Astrocyte of the spinal cord (primary cell): ENCODE data around the gene BUB1B.

Source experiments
- DNase-seq: peaks from one replicate; pipeline ENCODE4 v3.0.0; 2011; ENCODE audit warnings: low read depth, low spot score
- H3K4me3 ChIP-seq: 2 replicates; pipeline ENCODE4 v1.5.1; 2011; ENCODE audit warnings: low read depth, mild to moderate bottlenecking, low read length, moderate library complexity
- CTCF ChIP-seq: IDR thresholded peaks from 2 replicates; pipeline ENCODE4 v1.5.1; 2012; ENCODE audit warnings: low read depth, mild to moderate bottlenecking, low read length, inconsistent platforms
- in situ Hi-C: cut with HindIII; loops from 2 replicates; pipeline ENCODE4 v1.10.0; 2017; ENCODE audit warnings: low sequenced_read_pairs

The BUB1B gene

GRCh38 chr15:40264321-40265153, 103.7 kb downstream of the BUB1B start:
- H3K4me3 ChIP-seq = no peak overlapping the region
- in situ Hi-C loops = no loop called here
- no peak for TF ChIP-seq CTCF
- no peak for DNase-seq

GRCh38 chr15:40265355-40265754, 104.5 kb downstream of the BUB1B start:
- in situ Hi-C loops = no loop called here
- H3K4me3 ChIP-seq = no peak overlapping the region
- no peak for TF ChIP-seq CTCF
- no peak for DNase-seq

DNA sequence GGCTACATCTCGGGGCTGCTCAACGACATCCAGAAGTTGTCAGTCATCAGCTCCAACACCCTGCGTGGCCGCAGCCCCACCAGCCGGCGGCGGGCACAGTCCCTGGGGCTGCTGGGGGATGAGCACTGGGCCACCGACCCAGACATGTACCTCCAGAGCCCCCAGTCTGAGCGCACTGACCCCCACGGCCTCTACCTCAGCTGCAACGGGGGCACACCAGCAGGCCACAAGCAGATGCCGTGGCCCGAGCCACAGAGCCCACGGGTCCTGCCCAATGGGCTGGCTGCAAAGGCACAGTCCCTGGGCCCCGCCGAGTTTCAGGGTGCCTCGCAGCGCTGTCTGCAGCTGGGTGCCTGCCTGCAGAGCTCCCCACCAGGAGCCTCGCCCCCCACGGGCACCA, 105.0 kb downstream of the BUB1B start:
- no peak for TF ChIP-seq CTCF
- in situ Hi-C loops = no loop called here
- H3K4me3 ChIP-seq = no peak overlapping the region
- DNase-seq = no peak

DNA sequence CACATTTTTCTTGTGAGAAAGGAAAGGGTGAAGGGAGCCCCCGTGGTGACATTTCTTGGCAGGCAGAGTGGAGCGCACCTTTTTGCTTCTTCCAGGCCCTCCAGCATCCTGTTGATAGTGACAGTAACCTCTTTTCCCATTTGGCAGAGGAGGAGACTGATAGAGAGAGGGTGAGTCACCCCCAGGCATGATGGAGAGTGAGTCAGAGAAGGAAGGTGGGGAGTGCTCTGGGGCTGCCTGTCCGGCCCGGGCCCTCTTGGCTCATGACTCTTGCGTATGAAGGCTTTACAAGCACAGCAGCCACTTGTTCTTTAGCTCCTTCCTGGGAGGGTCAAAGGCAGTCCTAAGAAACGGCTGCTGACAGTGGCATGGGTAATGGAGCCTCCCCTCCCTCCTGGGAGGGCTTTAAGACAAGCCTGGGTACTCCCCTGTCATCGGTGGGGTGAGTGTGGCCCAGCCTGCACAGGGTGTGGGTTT, 106.0 kb downstream of the BUB1B start:
- no peak overlapping the region for H3K4me3 ChIP-seq
- no peak for TF ChIP-seq CTCF
- DNase-seq = peak; percentile 95
- in situ Hi-C loops = no loop called here

DNA sequence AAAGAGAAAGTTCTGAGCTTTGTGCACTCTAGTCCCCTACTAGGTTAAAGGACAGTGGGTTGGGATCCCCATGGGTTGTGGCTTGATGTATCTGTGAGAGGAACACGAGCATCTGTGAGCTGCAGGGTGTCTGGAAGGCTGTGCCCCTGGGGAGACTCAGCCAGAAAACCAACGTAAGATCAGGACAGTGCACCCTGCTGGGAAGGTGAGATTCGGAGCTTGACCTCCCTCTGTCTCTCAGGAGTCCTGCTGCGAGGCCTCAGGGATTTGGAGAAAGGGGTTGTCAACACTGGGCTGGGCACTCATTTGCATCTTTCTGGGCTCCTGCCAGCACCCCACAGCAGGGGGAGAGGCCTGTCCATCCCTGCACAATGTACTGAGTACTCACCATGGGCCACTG, 106.8 kb downstream of the BUB1B start:
- TF ChIP-seq CTCF = no peak
- no peak for DNase-seq
- no peak overlapping the region for H3K4me3 ChIP-seq
- in situ Hi-C loops = no loop called here

GRCh38 chr15:40269604-40270003, 108.7 kb downstream of the BUB1B start:
- in situ Hi-C loops = no loop called here
- no peak for TF ChIP-seq CTCF
- no peak overlapping the region for H3K4me3 ChIP-seq
- no peak for DNase-seq
